Activated CD4-positive, alpha-beta T cell treated with anti-CD3 and anti-CD28 coated beads, Interleukin-2, amount 50 U/mL, for 1 hour (primary cell): ENCODE measurements around the gene CARS1.

Experiments used
- DNase-seq: peaks from one replicate; pipeline ENCODE4 v3.0.0-alpha.2; 2020

The CARS1 gene

DNA sequence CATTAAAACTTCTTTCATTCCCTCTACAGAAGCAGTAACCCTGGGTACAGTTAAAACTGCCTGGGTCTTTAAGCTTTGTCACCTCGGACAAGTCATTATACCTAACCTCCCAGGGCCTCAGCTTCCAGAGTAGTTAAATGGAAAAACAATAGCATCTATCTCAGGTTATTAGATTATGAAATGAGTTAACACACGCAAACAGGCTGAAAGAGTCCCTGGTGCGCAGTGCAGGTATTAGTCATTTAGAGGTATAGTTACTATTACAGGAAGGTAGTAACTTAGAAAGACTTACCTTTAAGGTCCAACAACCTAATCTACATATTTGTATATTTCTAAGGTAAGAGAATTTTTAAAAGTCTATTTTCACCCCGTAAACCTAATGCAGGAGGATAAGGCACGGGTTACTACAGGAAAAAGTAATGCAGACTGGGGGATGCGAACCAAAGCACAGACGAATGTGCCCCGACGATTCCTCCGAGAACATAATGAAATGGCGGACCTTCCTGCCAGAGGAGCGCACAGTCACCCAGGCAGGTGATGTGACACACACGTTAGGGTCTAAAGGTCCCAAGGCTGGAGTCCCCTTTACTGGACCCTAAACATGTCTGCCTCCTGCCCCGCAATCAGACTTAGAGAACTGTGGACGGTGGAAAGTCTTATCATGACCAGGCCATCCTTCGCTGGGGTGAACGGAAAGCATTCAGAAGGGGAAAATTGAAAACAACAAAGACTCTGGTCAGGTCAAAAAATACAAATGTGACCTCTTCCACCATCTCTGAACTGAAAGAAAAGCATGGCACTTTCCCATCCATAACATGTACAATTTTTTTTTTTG is 66.4 kb downstream of the CARS1 start:
- peak; percentile 32 for DNase-seq

DNA sequence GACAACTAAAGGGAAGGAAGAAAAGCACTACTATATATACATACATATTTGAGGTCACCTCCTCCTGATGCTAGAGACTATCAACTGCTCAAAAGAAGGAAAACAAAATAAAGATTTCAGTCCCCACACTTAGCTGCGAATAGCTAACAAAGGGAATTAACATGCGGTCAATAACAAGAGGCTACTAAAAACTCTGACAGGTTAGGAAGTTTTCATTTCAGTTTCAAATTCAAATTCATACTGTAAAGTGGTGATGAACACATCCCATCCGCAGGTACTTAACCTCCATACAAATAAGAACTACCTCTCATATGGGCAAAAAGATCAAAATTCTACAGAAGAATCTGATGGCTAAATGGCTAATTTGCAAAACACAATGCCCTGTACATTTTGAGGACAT is 67.7 kb downstream of the CARS1 start:
- no peak for DNase-seq

- no peak for DNase-seq
Measured at GRCh38 chr11:2989006-2989405, 68.2 kb downstream of the CARS1 start.

GRCh38 chr11:2987881-2988861 is 69.1 kb downstream of the CARS1 start:
- DNase-seq = peak; percentile 41

DNA sequence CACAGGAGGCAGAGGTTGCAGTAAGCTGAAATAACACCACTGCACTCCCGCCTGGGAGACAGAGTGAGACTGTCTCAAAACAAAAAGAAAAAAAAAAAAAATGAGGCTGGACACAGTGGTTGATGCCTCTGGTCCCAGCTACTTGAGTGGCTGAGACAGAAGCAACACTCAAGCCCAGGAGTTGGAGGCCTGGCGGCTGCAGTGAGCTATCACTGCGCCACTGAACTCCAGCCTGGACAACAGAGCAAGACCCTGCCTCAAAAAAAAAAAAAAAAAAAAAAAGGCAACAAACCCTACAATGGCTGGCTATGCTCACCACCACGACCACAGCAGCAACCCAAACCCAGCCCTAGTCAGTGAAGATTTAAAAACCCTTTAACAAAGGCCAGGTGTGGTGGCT is 73.3 kb downstream of the CARS1 start:
- DNase-seq = no peak

GRCh38 chr11:2982214-2982613 is 75.0 kb downstream of the CARS1 start:
- no peak for DNase-seq

GRCh38 chr11:2981130-2981529 is 76.1 kb downstream of the CARS1 start:
- no peak for DNase-seq

DNA sequence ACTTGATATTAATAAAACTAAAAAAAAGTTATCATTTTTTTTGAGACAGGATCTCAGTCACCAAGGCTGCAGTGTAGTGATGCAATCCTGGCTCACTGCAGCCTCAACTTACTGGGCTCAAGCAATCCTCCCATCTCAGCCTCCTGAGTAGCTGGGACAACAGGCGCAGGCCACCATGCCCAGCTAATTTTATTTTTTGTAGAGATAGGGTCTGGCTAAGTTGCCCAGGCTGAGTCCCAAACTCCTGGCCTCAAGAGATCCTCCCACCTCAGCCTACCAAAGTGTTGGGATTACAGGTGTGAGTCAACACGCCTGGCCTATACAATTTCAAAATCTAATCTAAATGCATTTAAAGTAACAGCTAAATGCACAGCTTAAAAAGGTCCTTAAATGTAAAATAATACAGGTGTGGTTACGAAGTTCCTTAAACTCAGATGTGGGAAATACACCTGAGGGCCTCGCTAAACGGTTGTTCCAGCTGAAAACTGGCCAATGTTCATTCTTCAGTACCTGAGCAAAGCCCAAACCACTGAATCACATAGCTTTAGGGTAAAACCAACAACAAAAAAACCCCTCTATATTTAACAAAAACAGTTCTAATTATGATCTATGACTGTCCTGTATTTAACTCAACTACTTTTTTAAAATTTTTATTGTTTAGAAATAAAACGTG is 76.9 kb downstream of the CARS1 start:
- no peak for DNase-seq

GRCh38 chr11:2977113-2977512 is 80.1 kb downstream of the CARS1 start:
- no peak for DNase-seq

GRCh38 chr11:2976294-2977063 is 80.7 kb downstream of the CARS1 start:
- DNase-seq = no peak

DNA sequence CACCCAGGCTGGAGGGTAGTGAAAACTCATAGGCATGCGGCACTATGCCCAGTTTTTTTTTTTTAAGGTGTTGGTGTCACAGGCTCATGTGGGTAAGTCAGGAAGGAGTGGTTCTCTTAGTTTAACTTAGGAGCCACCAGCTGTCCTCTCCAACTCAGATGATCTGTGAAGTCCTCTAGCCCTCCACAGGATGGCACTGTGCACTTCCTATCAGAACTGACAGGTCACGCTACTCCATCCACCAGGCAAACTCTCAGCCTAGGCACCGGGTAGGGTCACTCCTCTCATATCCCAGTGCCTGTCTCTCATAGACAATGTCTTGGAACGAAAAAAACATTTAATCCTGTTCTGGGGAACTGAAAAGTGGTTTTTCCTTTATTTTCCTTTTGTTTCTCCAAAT is 81.6 kb downstream of the CARS1 start:
- peak; percentile 46 for DNase-seq

DNA sequence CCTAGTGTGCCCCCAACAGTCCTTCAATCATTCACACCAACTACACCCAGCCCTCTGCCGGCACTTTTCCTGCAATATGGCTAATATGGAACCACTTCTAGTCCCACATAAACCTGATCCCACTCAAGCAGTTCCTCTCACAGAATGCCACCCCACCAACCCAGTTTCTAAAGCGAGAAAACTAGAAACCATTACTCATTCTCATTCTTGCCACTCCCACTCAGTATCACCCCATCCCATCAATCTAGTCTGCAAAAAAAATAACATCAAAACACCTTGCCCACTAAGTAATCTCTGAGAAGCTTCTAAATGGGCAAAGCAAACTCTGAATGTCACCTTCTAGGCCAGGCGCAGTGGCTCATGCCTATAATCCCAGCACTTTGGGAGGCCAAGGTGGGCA is 83.0 kb downstream of the CARS1 start:
- no peak for DNase-seq

- no peak for DNase-seq
Measured at GRCh38 chr11:2968341-2968900, 88.8 kb downstream of the CARS1 start.

GRCh38 chr11:2964782-2965181 is 92.4 kb downstream of the CARS1 start:
- DNase-seq = no peak

DNA sequence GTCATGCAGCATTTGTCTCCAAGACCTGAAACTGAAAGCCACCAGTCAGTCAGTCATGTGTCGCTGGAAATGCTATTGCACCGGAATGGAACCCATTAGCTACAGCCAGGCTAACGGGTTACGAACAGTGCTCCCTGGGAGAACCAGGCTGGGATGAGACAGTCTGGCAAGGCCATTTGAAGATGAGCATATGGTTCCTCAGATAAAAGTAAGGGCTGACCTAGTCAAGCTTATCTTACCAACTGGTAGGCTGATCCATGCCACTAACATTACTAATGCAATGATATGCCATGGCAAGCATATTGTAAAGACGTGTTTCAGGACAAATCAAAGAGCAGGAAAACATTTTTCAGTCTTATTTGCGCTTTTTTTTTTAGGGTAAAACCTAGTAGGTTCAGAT is 93.5 kb downstream of the CARS1 start:
- no peak for DNase-seq

DNA sequence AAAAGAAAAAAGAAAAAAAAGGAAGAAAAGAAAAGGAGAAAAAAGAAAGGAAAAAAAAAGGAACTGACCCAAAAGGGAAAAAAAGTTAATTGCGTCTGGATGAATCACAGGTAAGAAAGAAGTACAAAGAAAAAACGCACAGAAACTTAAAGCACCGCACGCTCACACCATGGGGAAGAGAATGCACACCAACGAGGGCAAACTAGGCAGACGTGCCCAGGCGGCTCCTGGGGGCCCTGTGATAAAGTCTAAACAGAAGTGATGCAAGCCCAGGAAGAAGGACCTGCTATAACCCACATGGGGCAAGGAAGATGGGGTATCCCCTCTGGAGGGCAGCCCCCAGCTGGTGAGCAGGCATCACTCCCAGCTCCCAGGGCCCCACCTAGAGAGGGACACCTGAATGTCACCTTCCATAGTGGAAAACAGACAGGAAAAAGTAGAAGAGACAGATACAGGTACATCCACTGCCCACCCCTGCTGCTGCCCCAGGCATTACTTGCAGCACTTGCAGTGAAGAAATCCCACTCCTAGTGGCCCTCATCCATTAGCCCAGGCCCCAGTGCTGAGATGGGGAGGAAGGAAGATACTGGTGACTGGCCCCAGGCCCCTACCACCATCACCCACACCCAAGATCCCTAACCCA is 94.0 kb downstream of the CARS1 start:
- DNase-seq = no peak

- DNase-seq = no peak
Measured at GRCh38 chr11:2961080-2961479, 96.1 kb downstream of the CARS1 start.

- no peak for DNase-seq
Measured at GRCh38 chr11:2960139-2960538, 97.1 kb downstream of the CARS1 start.

DNA sequence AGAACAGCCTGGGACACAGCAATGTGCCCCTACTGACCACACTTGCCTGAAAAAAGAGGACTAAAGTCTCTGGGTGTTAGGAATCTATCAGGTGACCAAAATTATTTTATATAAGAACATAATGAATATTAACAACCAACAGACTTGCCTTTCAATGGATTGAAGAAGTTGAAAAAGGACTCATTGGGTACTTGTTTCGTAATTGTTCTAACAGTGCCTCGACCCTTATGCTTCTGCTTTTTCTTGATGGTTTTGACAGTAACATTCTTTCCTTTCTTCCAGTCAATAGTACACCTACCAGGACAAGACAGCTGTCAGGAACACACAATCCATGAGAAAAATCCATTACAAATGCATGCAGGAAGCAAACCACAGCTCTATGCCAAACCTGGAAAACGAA is 99.0 kb downstream of the CARS1 start:
- no peak for DNase-seq

DNA sequence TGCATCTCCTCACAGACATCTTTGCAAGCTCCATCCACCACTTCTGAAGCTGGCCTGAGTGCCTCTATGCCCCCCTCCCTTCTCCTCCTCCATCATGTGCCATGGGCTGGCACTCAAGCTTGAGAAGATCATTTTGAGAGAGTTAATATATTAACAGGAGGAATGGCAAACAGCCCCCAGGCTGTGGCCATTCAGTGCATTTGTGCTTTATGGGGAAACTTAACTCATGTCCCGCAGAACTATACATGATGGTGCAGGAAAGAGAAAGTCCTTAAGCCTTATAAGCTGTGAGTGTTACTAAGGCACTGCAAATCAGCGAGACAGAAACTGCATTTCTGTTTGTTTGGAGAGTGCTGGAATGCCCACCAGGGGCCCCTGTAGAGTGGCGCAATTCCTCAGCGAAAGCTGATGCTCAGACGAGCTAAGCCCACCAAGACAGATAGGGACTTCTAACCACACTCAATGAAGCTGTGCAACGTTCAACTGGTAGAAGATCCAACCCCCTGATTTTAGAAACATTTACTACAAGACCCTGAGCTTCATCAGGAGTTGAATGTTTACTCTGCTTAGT is 101.2 kb downstream of the CARS1 start:
- DNase-seq = no peak

DNA sequence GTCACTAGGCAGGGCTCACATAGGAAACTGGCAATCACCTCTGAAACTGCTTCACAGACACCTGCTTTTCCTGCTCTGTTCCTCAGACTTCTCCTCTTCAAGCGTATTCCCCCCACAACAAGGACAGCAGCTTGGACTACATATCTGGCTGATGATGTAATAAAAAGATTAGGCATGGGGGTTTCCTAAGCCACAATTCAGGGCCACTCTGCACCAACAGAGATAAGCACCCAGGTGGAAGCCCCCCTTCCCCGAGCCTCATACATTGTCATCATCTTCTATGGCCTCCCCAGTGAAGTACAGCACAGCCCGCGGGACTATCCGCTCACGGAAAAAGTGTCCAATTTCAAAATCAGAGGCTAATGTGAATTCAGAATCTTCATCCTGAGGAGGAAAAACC is 103.0 kb downstream of the CARS1 start:
- DNase-seq = no peak
